Smooth muscle cell (in vitro differentiated cells): ENCODE data around the gene SLC29A4. TPM values are rescaled to one million over a fixed set of nuclear protein-coding genes. Genes with fewer than 3 reads are reported as not detected.
"Not testable (repeated sequence)": the region's sequence is repeated elsewhere in the genome, so short reads cannot be mapped to it uniquely, and the experiment has no call there.

Source experiments
- DNase-seq: peaks from one replicate; lab custom pipeline; 2025; ENCODE audit not compliant: unreplicated experiment; lab: John Stamatoyannopoulos, UW
- H2AFZ ChIP-seq: fragments of 200-600 bp; sonication (generic); 2 replicates; pipeline ENCODE4 v1.6.0; 2016; ENCODE audit warnings: antibody characterized with exemption, low read depth, mild to moderate bottlenecking
- H3F3A ChIP-seq: fragments of 200-600 bp; sonication (generic); 2 replicates; pipeline ENCODE4 v1.6.0; 2017; ENCODE audit warnings: antibody characterized with exemption, low read depth
- H3K27ac ChIP-seq: fragments of 200-600 bp; sonication (generic); 2 replicates; pipeline ENCODE4 v1.5.1; 2016; ENCODE audit warnings: low read depth, mild to moderate bottlenecking
- H3K27me3 ChIP-seq: fragments of 200-600 bp; sonication (generic); 2 replicates; pipeline ENCODE4 v1.6.1; 2016; ENCODE audit warnings: low read depth, mild to moderate bottlenecking
- H3K36me3 ChIP-seq: fragments of 200-600 bp; sonication (generic); 2 replicates; pipeline ENCODE4 v1.5.1; 2016; ENCODE audit warnings: low read depth
- H3K4me1 ChIP-seq: fragments of 200-600 bp; sonication (generic); 2 replicates; pipeline ENCODE4 v1.5.1; 2016; ENCODE audit warnings: low read depth
- H3K4me2 ChIP-seq: fragments of 200-600 bp; sonication (generic); 2 replicates; pipeline ENCODE4 v1.6.0; 2016; ENCODE audit warnings: mild to moderate bottlenecking
- H3K4me3 ChIP-seq: fragments of 200-600 bp; sonication (generic); 2 replicates; pipeline ENCODE4 v1.5.1; 2016; ENCODE audit warnings: mild to moderate bottlenecking
- H3K79me2 ChIP-seq: fragments of 200-600 bp; sonication (generic); 2 replicates; pipeline ENCODE4 v1.6.0; 2016; ENCODE audit warnings: low read depth, mild to moderate bottlenecking
- H3K9ac ChIP-seq: fragments of 200-600 bp; sonication (generic); 2 replicates; pipeline ENCODE4 v1.6.0; 2016; ENCODE audit warnings: low read depth
- H3K9me3 ChIP-seq: fragments of 200-600 bp; sonication (generic); replicated peaks from 2 replicates; pipeline ENCODE4 v1.5.1; 2016; ENCODE audit warnings: low read depth
- H4K20me1 ChIP-seq: fragments of 200-600 bp; sonication (generic); 2 replicates; pipeline ENCODE4 v1.6.0; 2016; ENCODE audit warnings: low read depth
- CTCF ChIP-seq: fragments of 200-600 bp; sonication (generic); IDR thresholded peaks from 2 replicates; pipeline ENCODE4 v1.5.1; 2017; ENCODE audit warnings: borderline replicate concordance, mild to moderate bottlenecking, antibody characterized with exemption; ENCODE audit not compliant: insufficient read depth, poor library complexity, severe bottlenecking
- WGBS: methylation state at CpG from one replicate; pipeline ENCODE4 v1.1.7; 2016; ENCODE audit warnings: low lambda C conversion rate; 5-methylcytosine and 5-hydroxymethylcytosine counted together
- polyA plus RNA-seq: library from polyadenylated mRNA; unstranded; fragments of >200 nt; fragmentation: Nextera tagmentation; extraction: Ambion mirVana; gene quantifications from 2 replicates; pipeline ENCODE4 v1.2.1, GENCODE V29; 2016
- total RNA-seq: library from RNA; depleted of rRNA; stranded (reverse); fragments of >200 nt; gene quantifications from 2 replicates; pipeline ENCODE4 v1.2.3, GENCODE V29; 2014

Gene SLC29A4
- total and polyA plus RNA-seq, 2 experiments from 2014 or later: 3.7 to 16.6 TPM

DNA sequence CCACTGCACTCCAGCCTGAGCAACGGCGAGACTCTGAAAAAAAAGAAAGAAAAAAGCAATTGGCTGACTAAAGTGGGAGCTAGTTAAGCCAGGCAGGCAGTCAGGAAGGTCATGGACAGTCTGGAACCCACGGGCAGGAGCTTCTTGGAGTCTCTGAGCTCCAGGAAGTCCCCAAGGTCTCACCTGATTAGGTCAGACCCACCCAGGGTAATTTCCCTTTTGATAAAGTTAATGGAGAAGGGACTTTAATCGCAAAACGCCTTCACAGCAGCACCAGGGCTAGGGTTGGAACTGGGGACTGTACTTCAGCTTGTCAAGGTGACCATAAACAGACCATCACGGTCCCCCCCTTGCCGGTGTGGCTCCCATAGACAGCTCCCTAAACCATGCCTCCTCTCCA is 6.6 kb downstream of the SLC29A4 start:
- Histone ChIP-seq H3K27me3 (no peaks in the 10 kb centered on the region), H3F3A (no peaks in the 10 kb centered on the region), H3K36me3 (no peaks in the 10 kb centered on the region), H3K9me3 (no peaks in the 10 kb centered on the region), H3K79me2 (no peaks in the 10 kb centered on the region), H3K9ac (no peak overlapping the region), H2AFZ (no peak overlapping the region), H3K4me2 (no peak overlapping the region), H3K4me3 (no peak overlapping the region), H3K4me1 (no peaks in the 10 kb centered on the region), H3K27ac (no peak overlapping the region), H4K20me1 (no peaks in the 10 kb centered on the region)
- no peak for TF ChIP-seq CTCF
- no peak for DNase-seq
- WGBS: 96% methylated on average over 7 of the region's 7 CpGs

DNA sequence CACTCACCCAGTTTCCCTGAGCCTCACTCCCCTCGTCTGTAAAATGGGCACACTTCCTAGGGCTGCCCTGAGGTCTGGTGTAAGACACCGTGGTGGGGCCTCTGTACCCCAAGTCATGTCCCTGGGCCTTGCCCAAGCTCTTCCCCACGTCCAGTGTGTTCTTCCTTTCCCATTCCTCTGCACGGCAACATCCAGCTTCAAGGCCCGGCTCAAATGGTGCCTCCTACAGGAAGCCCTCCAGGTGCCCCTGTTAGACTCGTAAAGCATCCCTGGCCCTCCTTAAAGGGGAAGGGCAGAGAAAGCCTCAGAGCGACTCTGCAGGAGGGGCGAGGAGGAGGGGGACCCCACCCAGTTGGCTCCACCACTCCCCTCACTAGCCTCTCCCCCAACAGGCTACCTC is 8.6 kb downstream of the SLC29A4 start:
- H3K4me3 ChIP-seq: no peak overlapping the region
- H3K4me1 ChIP-seq: no peaks in the 10 kb centered on the region
- WGBS: 96% methylated on average over 8 of the region's 8 CpGs
- no peaks in the 10 kb centered on the region for H3K9me3 ChIP-seq
- no peaks in the 10 kb centered on the region for H3K27me3 ChIP-seq
- no peaks in the 10 kb centered on the region for H3F3A ChIP-seq
- no peak for TF ChIP-seq CTCF
- H3K79me2 ChIP-seq: no peaks in the 10 kb centered on the region
- H4K20me1 ChIP-seq: no peaks in the 10 kb centered on the region
- H3K4me2 ChIP-seq: no peak overlapping the region
- no peak for DNase-seq
- H3K9ac ChIP-seq: no peak overlapping the region
- H3K36me3 ChIP-seq: no peaks in the 10 kb centered on the region
- no peak overlapping the region for H3K27ac ChIP-seq
- H2AFZ ChIP-seq: no peak overlapping the region

DNA sequence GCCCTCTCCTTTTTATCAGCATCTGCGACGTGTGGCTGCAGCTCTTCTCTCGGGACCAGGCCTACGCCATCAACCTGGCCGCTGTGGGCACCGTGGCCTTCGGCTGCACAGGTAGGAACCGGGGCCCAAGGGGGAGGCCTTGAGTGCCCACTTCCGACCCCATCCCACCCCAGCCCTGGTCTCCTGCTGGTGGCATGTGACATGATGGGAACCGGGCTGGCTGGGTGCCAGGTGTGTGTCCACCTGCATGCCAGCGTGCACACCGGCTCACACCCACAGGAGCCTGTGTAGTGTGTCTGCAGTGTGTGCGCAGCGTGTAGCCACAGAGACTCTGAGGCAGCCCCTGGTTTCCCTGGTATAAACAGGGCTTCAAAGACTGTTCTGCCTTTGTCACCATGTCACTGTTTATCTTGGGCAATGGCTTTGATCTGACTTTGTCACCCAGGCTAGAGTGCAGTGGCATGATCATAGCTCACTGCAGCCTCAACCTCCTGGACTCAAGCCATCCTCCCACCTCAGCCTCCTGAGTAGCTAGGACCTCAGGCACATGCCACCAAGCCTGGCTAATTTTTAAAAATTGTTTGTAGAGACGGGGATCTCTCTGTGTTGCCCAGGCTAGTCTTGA is 9.1 kb downstream of the SLC29A4 start:
- H3K27ac ChIP-seq, H3K9ac ChIP-seq, H3K4me2 ChIP-seq, H3K27me3 ChIP-seq, H3F3A ChIP-seq, H2AFZ ChIP-seq, H3K36me3 ChIP-seq, H3K4me1 ChIP-seq, H3K79me2 ChIP-seq, H3K9me3 ChIP-seq, DNase-seq, H4K20me1 ChIP-seq, H3K4me3 ChIP-seq: not testable (repeated sequence)
- WGBS: 83% methylated on average over 15 of the region's 15 CpGs

GRCh38 chr7:5294169-5294987 is 11.6 kb downstream of the SLC29A4 start:
- 93% methylated on average over 14 of the region's 14 CpGs for WGBS
- Histone ChIP-seq H3K9ac (no peak overlapping the region), H3K4me3 (no peak overlapping the region), H4K20me1 (no peaks in the 10 kb centered on the region), H3K79me2 (no peaks in the 10 kb centered on the region), H3K4me2 (no peak overlapping the region), H3K36me3 (no peaks in the 10 kb centered on the region), H2AFZ (no peak overlapping the region), H3K27ac (no peak overlapping the region), H3K4me1 (no peaks in the 10 kb centered on the region), H3K9me3 (no peaks in the 10 kb centered on the region), H3K27me3 (no peaks in the 10 kb centered on the region), H3F3A (no peaks in the 10 kb centered on the region)
- no peak for DNase-seq
- no peak for TF ChIP-seq CTCF
